Cerebellar cortex (tissue), 1 donor: ENCODE measurements around the gene C8A.

Experiments used
- DNase-seq: peaks from one replicate; pipeline ENCODE4 v3.0.0-alpha.2; 2015; ENCODE audit warnings: low spot score

C8A gene

DNA sequence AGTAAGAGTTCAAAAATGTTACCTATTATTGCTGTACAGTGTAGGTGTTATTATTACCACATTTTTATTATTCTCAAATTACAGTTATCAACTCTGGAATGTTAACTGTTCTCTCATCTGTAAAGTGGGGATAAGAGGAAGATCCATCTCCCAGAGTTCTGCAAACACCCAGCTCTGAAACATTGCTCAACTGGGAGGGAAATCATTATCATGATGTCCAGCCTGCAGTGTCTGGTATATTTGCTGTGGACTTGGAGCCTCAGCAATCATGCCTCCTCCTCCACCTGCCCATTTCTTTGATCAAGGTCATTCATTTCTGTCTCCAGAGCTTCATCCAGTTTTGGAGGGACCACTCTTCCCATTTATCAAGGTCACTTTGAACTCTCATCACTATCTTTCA is 39.4 kb downstream of the C8A start:
- DNase-seq = no peak

DNA sequence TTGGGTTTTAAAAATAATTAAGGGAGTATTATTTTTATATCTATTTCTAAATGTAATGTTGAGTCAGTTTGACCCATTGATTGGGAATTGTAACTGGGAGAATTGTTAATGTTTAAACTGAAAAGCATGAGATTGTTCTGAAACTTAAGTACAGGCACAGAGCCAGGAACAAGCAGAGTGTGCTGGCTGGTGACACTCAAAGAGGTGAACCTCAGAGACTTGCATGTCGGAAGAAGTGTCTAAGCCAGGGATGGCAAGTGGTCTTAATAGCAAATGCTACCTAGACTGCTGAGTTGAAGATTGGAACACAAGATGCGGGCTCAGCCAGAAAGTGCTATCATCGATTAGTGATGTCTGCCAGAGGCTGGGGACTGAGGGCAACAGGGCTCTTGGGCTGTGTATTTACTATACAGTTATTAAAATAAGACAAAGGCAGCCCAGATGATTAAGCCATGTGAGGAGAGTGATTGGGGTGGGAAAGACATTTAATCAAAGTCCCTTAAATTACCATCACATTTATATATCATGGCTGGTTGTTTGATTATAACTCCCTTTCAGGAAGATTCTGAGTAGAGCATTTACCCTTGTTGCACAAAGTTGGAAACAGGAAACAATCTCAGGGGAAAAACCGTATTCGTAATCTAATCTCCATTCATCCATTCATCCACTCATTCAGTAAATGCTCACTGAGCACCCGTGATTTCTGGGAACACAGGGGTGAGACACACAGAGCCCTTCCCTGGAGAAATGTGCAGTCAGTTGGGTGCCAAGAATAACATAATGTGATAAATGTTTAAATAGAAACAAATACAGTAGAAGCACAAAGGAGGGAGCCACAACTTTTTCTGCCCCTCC is 42.8 kb downstream of the C8A start:
- DNase-seq = no peak

DNA sequence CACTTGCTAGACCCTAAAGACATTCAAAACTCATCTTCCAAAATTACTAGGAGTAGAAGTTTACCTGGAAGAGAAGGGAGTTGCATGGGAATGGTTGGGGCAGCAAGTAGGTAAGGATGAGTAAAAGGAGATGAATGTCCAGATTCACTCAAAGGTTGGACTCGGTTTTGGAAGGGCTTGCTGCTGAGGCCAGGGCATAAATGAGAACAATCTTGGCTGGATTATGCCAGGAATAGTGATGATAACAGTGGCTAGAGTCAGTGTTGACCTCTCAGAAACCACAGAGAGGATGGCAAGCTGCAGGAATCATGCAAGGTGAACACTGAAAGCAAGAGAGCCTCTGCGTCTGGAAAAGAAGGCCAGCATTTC is 43.4 kb downstream of the C8A start:
- DNase-seq = no peak

DNA sequence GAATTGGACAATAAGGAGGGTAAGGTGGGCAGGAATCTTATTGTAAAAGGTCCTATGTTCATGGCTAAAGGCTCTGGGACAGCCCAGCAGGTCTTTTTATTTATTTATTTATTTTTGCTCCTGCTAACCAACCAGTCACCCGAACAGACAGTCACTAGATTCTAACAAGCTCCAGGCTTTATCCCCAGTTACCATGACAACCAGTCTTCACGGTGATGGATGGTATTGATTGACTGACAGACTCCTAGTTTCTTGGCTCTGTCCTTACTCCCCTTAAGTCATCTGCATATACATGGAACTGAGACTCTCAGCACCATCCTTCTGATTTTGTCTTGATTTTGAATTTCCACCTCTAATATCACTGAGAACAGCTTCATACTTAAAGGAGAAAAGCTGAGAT is 44.3 kb downstream of the C8A start:
- no peak for DNase-seq

DNA sequence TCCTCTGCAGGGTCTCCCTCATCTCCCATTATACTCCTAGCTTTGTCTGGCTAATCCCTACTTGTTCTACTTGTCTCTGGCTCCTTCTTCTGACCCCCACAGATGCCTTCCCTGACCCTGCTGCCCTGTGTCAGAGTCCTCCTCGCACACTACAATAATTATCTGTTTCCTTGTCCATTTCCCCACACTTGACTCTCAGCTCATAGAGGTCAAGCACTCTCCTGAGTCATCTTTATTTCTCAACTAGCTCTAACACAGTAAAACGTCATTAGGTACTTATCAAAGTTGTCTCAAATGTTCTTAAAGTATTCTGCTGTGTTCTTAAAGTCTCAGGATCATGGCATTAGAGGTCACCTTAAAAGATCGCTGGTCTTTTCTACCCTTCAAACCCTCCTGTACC is 47.1 kb downstream of the C8A start:
- no peak for DNase-seq

GRCh38 chr1:56903778-56904177 is 49.2 kb downstream of the C8A start:
- DNase-seq = no peak

- DNase-seq = no peak
Observed at GRCh38 chr1:56904663-56905397, 50.2 kb downstream of the C8A start.

DNA sequence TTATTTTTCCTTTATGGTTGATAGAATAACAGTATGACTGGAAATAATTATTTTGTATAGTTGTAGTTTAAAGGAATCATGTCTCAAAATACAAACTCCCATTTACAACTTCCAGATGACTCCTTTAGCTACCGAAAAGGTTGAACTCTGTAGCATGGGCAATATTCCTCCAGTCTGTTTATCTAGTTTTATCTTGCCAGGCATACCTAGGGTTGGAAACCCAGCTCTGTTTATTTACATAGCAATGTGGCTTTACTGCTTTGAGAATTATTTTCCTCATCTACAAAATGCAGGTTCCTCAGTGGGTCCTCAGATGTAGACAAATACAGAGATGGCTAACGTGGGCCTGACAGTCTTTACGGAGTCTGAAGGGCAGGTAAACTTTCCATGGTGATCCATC is 51.1 kb downstream of the C8A start:
- no peak for DNase-seq

DNA sequence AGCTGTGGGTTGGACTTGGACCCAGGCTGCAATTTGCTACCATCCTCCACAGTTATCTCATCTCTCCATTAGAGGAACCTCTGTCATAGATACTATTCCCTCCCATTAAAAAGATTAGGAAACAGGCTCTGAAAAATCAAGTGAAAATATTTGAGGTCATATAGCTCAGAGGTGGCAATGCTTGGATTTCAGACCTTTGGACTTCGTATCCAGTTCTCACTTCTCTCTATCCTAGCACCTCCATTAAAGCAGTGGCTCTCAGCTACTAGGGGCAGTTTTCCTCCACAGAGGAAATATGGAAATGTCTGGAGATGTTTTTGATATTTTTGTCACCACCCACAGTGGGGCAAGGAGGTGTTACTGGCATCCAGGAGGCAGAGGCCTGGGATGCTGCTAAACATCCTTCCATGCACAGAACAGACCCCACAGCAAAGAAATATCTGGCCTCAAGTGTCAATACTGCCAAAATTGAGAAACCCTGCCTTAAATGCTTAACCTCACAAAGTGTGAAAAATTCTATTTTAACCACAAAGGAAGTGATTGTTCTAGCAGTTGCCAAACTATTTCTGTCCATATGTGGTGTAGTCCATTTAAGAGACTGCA is 54.1 kb downstream of the C8A start:
- no peak for DNase-seq

DNA sequence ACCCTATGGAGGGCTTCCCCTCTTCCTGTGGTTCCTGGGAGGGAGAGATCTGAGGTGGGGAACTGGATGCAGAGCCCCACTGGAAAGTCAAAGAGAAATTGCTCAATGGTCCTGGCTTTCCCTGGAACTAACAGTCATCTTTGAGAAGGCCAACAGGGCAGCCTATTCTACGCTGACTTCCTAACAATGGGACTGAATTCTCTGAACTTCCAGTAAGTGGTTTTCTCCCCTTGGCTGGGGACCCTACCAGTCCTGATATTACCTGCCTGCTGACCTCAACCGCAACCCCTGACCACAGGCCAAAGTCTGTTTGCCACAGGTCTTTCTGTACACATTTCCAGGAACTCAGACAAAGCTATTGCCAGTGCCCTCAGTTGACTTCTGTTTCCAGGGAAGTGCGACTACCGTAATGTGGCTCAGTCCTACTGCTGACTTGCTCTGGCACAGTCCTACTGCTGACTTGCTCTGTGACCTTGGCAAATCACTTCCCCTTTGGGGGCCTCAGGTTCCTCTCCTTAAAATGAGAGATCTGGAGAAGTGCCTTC is 55.9 kb downstream of the C8A start:
- no peak for DNase-seq

GRCh38 chr1:56911098-56911938 is 56.7 kb downstream of the C8A start:
- DNase-seq = no peak

DNA sequence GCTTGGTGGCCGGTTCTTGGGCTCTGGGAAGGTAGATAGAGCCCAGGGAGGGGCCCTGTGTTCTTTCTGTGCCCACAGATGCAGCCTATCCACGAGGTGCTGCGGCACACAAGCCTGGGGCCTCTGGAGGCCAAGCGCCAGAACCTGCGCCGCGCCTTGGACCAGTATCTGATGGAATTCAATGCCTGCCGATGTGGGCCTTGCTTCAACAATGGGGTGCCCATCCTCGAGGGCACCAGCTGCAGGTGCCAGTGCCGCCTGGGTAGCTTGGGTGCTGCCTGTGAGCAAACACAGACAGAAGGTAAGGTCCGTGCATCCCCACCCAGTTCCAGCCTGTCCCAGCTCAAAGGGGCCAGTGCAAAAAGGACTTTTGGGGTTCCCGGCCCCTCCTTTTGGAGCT is 57.7 kb downstream of the C8A start:
- DNase-seq = no peak

- no peak for DNase-seq
Observed at GRCh38 chr1:56915960-56916359, 61.4 kb downstream of the C8A start.

DNA sequence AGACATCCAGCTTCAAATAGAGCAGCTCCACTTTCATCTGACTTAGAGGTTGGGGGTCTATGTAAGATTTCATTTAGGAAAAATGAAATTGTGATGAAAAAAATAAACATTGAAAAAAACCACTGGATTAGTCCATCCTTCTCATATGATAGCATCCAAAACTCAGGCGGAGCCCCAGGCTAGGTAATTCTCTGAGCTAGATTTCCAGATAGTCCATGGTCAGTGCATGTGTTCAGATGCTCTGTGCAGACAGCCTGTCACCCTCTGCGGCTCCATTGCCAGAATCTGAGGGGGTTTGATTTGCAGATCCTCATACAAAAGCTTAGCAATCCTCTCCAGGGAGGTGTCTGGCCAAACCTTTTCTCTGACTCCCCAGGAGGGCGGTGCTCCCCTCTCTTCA is 62.0 kb downstream of the C8A start:
- DNase-seq = no peak

DNA sequence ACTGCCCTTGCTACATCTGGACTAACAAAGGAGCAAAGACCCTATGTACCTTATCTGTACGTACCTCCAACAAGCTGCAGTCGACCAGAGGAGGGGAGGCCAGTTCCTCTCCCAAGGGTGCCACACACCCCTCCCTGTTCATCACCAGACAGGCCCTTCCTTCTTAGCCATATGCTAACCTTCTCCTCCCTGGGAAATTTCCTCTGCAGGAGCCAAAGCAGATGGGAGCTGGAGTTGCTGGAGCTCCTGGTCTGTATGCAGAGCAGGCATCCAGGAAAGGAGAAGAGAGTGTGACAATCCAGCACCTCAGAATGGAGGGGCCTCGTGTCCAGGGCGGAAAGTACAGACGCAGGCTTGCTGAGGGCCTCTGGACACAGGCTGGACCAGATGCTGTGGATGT is 62.8 kb downstream of the C8A start:
- DNase-seq = peak; percentile 52

- DNase-seq = no peak
Observed at GRCh38 chr1:56920591-56921001, 66.0 kb downstream of the C8A start.

GRCh38 chr1:56921479-56921878 is 66.9 kb downstream of the C8A start:
- DNase-seq = no peak

- DNase-seq = no peak
Observed at GRCh38 chr1:56922070-56922469, 67.5 kb downstream of the C8A start.

- no peak for DNase-seq
Observed at GRCh38 chr1:56922507-56922906, 67.9 kb downstream of the C8A start.

- no peak for DNase-seq
Observed at GRCh38 chr1:56923201-56923600, 68.6 kb downstream of the C8A start.

DNA sequence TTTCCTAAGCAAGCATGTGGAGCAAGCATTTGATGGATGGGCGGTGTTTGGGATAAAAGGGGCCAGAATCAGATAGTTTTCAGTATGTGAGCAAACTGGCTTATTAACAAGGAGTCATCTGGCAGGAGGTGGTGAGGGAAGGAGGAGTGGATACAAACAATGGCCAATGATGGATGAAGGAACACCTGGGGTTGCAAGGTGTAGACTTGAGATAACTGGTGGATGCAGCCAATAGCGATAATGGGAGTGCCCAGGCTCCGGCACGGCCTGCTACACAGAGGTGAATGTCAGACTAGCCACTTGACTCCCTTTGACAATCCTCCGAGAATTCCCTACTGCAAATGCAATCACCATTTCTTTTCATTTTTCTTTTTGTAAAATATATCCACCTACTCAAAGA is 69.5 kb downstream of the C8A start:
- no peak for DNase-seq

- no peak for DNase-seq
Observed at GRCh38 chr1:56925193-56925592, 70.6 kb downstream of the C8A start.
